Endometrial microvascular endothelial cells (primary cell): ENCODE data around the gene MINDY2. TPM values are rescaled to one million over a fixed set of nuclear protein-coding genes. Genes with fewer than 3 reads are reported as not detected.
"Not testable (repeated sequence)": the region's sequence is repeated elsewhere in the genome, so short reads cannot be mapped to it uniquely, and the experiment has no call there.

Experiments used
- in situ Hi-C: cut with HindIII; loops from 2 replicates; pipeline ENCODE4 v1.10.0; 2017; ENCODE audit warnings: low sequenced_read_pairs, low pct_unique_long_range_greater_than_20kb; ENCODE audit errors: inconsistent ontology term
- total RNA-seq: library from RNA; depleted of rRNA; stranded (reverse); fragments of >200 nt; gene quantifications from one replicate; pipeline ENCODE4 v1.2.3, GENCODE V29; 2015; ENCODE audit errors: inconsistent ontology term

MINDY2 gene
- total RNA-seq, 1 donor from 2014 or later, result 8.9 TPM

DNA sequence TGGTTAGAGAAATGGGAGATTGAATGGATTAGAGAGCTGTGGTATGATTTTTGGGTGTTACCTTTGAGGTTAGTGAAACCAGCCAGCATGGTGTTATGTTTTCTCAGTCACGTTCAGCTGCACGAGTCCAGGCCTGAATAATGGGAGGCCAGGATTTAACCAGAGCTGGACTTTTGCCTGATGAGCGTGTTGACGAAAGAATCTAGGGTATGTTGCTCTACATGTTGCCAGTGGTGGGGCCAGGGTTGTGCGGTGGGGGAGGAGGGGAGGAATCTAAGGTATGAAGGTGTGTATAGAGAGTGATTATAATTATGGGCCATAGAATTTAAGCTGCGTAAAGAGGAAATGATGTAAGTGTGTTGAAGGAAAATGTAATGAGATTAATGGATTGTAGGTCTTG lies 22.8 kb downstream of the MINDY2 start:
- in situ Hi-C loops, result no loop called here

DNA sequence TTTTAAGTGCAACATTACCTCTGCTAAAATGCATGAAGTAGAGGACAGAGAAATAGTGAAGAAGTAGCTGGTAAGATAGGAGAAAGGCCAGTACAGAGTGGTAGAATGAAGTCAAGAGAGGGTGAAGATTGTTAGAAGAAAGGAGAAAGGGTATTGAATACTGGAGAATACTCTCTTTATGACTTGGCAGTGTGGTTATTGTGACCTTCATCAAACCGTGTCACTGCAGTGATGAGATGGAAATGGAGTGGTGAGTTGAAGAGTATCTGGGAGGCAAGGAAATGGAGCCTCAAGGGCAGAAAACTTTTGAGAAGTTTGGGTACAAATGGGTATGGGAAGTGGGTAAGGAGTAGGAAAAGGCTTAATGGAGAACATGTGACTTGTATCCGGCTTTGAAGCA lies 24.7 kb downstream of the MINDY2 start:
- in situ Hi-C loops, result no loop called here

DNA sequence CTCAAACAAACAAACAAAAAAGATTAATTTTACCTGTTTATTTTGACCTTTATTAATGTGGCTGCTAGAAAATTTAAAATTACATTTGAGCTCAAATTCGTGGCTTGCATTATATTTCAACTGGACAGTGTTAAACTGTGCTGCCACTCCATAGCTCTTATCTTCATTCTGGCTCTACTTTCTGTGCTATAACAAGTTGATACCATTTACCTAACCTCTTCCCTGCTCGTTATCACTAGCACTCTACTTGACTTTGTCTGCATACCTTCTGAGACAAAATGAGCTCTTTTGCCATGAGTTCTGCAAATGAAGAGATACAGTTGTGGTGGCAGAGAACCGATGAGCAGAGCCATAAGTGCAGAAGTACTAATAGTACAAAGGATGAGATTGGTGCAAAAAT lies 26.4 kb downstream of the MINDY2 start:
- in situ Hi-C loops, result no loop called here

DNA sequence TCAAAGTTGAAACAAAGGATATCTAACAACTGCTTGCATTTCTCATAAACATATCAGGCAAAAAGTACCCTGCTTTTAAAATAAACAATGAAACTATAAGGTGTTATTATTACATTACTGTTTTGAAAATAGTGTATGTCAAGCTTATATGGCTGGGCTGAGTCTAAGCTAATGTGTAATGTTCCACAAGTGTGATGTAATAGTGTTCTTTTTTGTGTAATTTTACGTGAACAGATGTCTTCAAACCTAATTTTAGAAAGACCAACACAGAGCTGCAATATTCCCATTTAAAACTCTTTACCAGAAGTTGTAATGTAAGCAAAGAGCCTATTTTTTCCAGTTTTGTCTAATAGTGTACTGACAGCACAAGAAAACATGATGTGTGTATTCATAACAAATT lies 34.0 kb downstream of the MINDY2 start:
- in situ Hi-C loops, result no loop called here

DNA sequence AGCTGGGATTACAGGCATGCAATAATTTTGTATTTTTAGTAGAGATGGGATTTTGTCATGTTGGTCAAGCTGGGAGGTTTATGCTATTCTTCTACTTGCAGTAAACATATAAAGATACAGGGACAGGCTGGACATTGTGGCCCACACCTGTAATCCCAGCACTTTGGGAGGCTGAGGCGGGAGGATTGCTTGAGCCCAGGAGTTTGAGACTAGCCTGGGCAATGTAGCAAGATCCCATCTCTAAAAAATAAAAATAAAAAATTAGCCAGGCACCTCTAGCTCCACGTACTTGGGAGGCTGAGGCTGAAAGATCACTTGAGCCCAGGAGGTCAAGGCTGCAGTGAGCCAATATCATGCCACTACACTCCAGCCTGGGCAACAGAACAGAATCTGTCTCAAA lies 52.2 kb downstream of the MINDY2 start:
- in situ Hi-C loops, result not testable (repeated sequence)

DNA sequence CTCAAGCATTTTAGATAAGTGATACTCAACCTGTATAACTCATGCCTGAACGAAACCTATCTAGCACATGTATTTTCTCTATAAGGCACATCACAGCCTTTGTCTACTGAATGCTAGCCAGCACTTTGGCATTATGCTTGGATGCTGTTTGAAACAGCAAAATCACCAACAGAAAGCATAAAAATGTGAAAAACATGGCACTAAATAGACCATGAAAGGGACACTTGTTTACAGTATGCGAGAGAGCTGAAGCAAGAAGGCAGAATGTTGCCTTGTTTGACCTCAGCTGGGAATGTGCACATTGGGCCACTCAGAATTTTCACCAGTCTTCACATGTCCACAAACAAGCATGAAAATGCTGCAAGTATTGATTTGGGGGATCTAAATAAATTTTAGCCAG lies 59.5 kb downstream of the MINDY2 start:
- in situ Hi-C loops, result no loop called here

DNA sequence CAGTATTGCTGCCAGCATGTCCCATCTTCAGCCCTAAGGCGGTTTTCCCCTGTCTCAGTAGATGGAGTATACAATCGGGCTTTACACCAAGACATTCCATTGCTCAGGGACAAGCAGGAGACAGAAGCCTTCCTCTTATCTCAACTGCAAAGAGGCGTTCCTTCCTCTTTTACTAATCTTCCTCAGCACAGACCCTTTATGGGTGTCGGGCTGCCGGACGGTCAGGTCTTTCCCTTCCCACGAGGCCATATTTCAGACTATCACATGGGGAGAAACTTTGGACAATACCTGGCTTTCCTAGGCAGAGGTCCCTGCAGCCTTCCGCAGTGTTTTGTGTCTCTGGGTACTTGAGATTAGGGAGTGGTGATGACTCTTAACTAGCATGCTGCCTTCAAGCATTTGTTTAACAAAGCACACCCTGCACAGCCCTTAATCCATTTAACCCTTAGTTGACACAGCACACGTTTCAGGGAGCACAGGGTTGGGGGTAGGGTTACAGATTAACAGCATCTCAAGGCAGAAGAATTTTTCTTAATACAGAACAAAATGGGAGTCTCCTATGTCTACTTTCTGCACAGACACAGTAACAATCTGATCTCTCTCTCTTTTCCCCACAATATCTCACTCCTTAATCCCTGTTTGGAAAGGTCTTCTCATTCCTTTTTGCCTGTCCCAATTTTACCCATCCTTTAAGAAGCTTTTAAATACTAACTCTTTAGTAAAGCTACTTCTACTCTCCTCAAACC lies 62.8 kb downstream of the MINDY2 start:
- in situ Hi-C loops, result not testable (repeated sequence)

DNA sequence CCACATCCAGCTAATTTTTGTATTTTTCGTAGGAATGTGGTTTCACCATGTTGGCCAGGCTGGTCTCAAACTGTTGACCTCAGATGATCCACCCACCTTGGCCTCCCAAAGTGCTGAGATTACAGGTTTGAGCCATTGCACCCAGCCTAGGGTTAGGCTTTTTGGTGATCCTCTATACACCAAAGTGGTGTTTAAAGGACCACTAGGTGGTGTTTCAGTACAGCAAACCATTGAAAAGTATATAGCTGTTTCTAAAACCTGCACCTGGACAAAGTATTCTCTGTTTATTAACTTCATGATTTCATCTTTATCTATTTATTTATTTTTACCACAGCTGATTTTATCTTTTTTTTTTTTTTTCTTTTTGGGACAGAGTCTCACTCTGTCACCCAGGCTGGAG lies 68.4 kb downstream of the MINDY2 start:
- in situ Hi-C loops, result no loop called here

DNA sequence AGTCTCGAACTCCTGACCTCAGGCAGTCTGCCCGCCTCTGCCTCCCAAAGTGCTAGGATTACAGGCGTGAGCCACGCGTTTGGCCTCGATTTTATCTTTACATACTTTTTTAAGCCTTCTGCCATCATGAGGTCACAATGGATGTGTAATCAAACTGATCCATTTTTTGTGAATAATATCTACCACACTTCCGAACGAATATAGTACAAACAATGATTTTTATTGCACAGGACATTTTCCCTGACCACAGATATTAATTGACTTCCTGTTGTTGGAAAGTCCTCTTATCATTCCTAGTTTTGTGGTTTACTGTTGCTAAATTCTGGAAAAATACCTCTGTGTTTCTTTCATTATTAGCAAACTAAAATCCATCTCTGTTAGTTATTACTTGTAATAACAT lies 68.9 kb downstream of the MINDY2 start:
- in situ Hi-C loops, result no loop called here

DNA sequence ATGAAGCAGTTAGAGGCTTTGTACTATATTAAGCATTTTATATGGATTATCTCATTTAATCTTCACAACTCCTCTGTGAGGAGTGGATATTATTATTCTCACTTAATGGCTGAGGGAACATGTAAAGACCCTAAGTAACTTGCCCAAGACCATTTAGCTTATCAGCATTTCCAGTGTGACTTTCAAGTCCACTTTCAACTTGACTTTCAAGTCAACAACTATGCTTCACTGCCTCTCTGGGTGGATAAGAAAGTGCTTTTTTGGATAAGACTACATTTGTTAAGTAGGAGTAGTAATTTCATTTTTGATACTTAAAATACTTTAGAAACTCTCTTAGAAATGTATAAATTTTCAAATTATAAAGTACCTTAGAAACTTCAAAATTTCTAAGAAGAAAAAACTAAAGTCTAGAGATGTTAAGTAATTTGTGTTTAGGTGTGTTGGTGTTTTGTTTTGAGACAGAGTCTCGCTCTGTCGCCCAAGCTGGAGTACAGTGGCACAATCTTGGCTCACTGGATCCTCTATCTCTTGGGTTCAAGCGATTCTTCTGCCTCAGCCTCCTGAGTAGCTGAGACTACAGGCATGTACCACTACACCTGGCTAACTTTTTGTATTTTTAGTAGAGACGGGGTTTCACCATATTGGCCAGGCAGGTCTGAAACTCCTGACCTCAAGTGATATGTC lies 71.8 kb downstream of the MINDY2 start:
- in situ Hi-C loops, result no loop called here

DNA sequence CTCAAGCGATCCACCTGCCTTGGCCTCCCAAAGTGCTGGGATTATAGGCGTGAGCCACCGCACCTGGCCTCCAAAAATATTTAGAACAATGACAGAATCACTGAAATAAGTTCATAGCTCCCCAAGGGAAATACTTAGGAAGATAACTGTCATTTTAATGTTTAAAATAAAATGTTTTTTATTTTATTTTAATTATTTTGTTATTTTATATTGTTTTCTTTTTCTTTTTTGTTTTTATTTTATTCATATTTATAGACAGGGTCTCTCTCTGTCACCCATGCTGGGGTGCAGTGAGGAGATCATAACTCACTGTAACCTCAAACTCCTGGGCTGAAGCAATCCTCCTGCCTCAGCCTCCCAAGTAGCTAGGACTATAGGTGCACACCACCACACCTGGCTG lies 80.1 kb downstream of the MINDY2 start:
- in situ Hi-C loops, result not testable (repeated sequence)

DNA sequence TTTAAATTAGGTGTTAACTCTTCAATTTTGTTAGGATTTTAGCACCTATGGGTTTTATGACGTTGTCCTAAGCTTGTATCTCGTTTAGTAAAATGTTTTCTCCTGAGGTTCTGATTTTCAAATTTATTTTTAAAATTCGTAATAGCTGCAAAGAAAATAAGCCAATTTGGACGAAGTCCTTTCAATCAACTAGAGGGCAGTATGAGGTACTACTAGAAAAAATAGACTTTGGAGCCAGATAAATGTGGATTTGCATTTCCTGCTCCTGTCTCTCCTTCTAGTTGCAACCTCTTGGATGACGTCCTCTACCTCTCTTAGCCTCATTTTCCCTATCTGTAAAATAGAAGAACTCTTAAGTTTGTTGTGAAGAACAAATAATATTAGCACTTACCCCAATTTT lies 81.2 kb downstream of the MINDY2 start:
- in situ Hi-C loops, result no loop called here

DNA sequence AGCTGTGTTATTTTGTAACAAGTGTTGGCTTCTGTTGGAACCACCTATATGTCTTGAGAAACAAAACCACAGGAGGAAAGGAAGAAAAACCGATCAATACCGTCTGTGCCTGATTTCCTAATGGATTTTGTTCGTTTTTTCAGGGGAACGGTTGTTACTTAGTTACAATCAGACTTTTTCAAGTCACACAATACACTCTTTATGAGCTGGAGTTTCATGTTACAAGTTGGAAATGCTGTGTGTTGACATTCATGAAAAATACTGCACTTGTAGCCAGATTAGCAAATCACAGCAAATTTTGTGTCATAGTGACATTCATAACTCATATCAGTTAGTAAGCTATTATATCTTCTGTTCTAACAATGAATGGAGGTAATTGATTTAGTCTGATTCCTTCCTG lies 83.5 kb downstream of the MINDY2 start:
- in situ Hi-C loops, result no loop called here

DNA sequence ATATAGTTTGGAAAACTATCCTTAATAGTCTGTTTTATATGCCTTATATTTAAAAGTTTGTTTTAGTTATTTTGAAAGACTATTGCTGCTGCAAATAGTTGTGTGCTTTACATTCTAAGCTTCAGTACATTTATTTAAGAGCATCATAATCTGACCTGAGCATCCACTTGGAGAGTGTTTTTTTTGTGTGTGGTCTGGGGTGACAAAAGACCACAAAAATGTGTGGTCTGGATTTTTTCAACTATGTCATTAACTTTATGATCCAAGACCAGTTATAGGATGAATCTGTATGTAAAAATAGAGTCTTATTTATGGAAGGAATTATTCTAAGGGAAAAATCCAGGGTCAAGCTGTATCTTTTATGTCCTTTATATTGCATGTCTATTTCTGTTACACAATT lies 85.0 kb downstream of the MINDY2 start:
- in situ Hi-C loops, result no loop called here

DNA sequence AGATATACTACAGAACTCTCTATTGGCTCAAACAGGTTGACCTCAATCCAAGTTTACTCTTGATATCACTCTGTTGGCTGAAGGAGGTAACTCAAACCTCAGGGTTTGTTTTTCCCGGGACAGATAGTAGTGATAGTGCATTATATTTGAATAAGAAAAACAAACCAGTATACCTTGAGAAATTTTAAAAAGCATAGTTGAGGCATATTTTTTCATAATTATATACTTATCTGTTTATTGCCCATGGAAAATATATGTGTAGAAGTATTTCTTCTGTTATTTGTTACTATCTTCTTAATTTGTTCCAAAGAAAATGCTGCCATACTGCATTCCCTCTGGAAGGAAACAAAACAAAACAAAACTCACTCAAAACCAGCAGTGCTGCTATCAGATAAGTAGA lies 85.5 kb downstream of the MINDY2 start:
- in situ Hi-C loops, result not testable (repeated sequence)

DNA sequence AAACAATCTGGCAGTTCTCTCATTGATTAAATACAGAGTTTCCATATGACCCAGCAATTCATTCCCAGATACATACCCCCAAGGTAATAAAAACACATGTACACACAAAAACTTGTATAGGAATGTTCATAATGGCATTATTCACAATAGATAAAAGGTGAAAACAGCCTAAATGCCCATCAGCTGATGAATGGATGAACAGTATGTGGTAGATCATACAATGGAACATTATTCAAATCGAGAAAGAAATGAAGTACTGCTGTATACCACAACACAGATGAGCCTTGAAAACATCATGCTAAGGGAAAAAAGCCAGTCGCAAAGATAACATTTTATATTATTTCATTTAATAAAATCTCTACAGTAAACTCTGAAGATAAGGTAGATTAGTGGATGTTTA lies 91.2 kb downstream of the MINDY2 start:
- in situ Hi-C loops, result no loop called here

DNA sequence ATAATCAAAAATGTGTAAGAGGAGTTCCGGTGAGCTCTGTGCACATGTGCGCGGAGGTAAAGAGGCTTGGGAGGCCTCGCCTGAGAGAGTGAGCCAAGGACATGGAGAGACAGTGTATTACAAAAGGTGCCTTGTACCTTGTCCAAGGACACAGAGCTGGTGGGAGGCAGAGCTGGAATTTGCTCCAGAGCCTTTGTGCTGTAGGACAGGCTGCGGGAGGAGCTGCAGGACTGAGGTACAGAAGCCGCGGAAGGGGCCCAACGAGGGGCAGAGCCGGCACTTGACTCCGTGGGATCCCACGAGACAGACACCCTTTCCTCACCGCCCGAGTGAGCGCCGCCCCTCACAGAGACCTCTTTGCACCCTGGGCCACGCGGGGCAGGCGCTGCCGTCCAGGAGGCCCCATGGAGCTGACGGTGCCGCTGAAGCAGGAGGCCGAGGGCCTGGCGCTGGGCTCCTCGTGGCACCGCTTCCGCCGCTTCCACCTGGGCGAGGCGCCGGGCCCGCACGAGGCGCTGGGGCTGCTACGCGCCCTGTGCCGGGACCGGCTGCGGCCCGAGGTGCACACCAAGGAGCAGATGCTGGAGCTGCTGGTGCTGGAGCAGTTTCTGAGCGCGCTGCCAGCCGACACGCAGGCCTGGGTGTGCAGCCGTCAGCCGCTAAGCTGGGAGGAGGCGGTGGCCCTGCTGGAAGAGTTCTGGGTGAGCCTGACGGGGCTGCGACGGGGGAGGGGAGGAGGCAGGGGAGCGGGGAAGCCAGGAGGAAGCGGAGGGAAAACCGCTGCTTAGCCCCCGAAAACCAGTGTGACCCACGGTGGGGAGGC lies 93.7 kb downstream of the MINDY2 start:
- in situ Hi-C loops, result no loop called here

DNA sequence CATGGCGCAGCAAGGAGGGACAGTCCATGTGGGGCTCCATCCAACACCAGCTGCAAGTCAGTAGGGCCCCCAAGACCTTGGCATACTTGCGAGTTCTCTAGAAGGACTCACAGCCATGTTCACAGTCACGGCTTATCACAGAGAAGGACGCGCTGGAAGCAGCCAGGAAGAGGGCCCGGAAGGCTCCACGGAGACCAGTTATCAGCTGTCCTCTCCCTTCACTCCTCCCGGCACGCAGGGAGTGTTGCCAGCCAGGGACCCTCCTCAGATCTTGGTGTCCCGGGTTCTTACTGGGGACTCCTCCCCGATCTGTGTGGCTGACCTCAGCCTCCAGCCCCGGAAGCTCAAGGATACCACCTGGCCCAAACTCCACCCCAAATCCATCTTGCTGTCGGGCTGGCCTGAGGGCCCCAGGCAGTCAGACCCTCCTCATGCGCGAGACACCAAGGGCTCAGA lies 94.4 kb downstream of the MINDY2 start:
- in situ Hi-C loops, result no loop called here

DNA sequence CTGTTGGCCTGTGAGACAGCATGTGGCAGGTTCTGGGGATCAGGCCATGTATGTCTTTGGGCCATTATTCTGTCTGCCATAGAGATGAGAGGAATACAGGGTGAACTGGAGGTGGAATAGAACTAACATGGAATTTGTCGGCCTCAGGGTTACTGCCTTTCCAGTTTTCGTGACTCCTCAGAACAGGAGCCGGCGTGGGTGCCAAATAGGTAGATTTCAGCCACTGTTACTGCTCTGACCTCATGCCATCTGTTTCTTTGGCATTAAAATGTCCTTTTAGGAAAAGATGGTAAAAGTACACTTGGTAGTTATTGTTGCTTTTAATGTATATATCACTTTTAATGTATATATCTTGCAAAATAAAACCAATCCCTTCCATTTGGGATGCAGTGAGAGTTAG lies 96.8 kb downstream of the MINDY2 start:
- in situ Hi-C loops, result no loop called here

DNA sequence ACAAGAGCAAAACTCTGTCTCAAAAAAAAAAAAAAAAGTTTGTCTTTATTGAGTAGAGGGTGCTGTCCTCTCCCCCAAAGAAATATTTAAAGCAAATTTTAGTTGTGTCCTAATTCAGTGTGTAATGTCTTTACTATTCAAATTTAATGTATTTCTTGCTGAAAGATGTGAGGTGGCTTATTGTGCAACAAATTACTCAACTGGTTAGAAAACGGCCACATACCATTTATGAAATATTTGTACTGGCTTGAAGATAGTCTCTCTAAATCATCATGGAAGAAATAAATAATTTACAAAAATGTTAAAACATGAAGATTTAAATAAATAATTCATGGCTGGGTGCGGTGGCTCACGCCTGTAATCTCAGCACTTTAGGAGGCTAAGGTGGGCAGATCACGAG lies 99.3 kb downstream of the MINDY2 start:
- in situ Hi-C loops, result no loop called here
